Measurements from ENCODE around the gene RSAD1. TPM values are rescaled to one million over a fixed set of nuclear protein-coding genes. Genes with fewer than 3 reads are reported as not detected.

The RSAD1 gene
- total RNA-seq, 2 experiments from 2014 or later = 44.6 to 44.7 TPM

GRCh38 chr17:50447870-50448595 lies 30.6 kb upstream of the RSAD1 start:
- ChIA-PET CTCF (no interaction called here), POLR2A (no interaction called here)
- H3K27me3 ChIP-seq (ENCODE audit: control insufficient read depth in 1 of 2, insufficient read depth in 2 of 2, low read length in 2 of 2) = no peaks in the 10 kb centered on the region
- Mint-ChIP-seq H3K36me3 (ENCODE audit: low read depth) (no peaks in the 10 kb centered on the region), H3K27me3 (no peaks in the 10 kb centered on the region), H3K4me3 (no peak overlapping the region), H3K27ac (no peak overlapping the region), H3K9me3 (no peaks in the 10 kb centered on the region), H3K4me1 (ENCODE audit: low read depth) (no peaks in the 10 kb centered on the region)
- intact Hi-C loops (cut with DNase I, micrococcal nuclease) = no loop called here
- TF ChIP-seq CTCF (IDR thresholded peaks at IDR 0.05) = no peak
- H3K27ac ChIP-seq (ENCODE audit: low read depth in 1 of 2, low read length in 2 of 2) = no peak overlapping the region
- no peak for ATAC-seq (ENCODE audit: poor library complexity)
- H3K36me3 ChIP-seq (ENCODE audit: insufficient read depth, low read length) = no peaks in the 10 kb centered on the region
- H3K4me3 ChIP-seq (ENCODE audit: low read length) = no peak overlapping the region
- no peaks in the 10 kb centered on the region for H3K4me1 ChIP-seq (ENCODE audit: insufficient read depth, low read length)
- no peak for DNase-seq
- no peaks in the 10 kb centered on the region for H3K9me3 ChIP-seq (ENCODE audit: control insufficient read depth in 1 of 2, insufficient read depth in 1 of 2, low read length in 2 of 2)

- Histone ChIP-seq H3K9me3 (ENCODE audit: control insufficient read depth in 1 of 2, insufficient read depth in 1 of 2, low read length in 2 of 2) (no peaks in the 10 kb centered on the region), H3K4me1 (ENCODE audit: insufficient read depth, low read length) (no peaks in the 10 kb centered on the region), H3K4me3 (ENCODE audit: low read length) (no peak overlapping the region), H3K27me3 (ENCODE audit: control insufficient read depth in 1 of 2, insufficient read depth in 2 of 2, low read length in 2 of 2) (no peaks in the 10 kb centered on the region), H3K27ac (ENCODE audit: low read depth in 1 of 2, low read length in 2 of 2) (no peak overlapping the region), H3K36me3 (ENCODE audit: insufficient read depth, low read length) (no peaks in the 10 kb centered on the region)
- Mint-ChIP-seq H3K27me3 (no peaks in the 10 kb centered on the region), H3K4me3 (no peak overlapping the region), H3K36me3 (ENCODE audit: low read depth) (no peaks in the 10 kb centered on the region), H3K4me1 (ENCODE audit: low read depth) (no peaks in the 10 kb centered on the region), H3K27ac (no peak overlapping the region), H3K9me3 (no peaks in the 10 kb centered on the region)
- intact Hi-C loops (cut with DNase I, micrococcal nuclease) = no loop called here
- TF ChIP-seq CTCF (IDR thresholded peaks at IDR 0.05) = no peak
- ChIA-PET CTCF (no interaction called here), POLR2A (no interaction called here)
- ATAC-seq (ENCODE audit: poor library complexity) (no peak), DNase-seq (no peak)
These were observed 30.0 kb upstream of the RSAD1 start for GRCh38 chr17:50448643-50449042.

GRCh38 chr17:50451943-50452629 lies 26.6 kb upstream of the RSAD1 start:
- H3K27me3 ChIP-seq (ENCODE audit: control insufficient read depth in 1 of 2, insufficient read depth in 2 of 2, low read length in 2 of 2) = no peaks in the 10 kb centered on the region
- no peak for ATAC-seq (ENCODE audit: poor library complexity)
- no peaks in the 10 kb centered on the region for H3K36me3 Mint-ChIP-seq (ENCODE audit: low read depth)
- intact Hi-C loops (cut with DNase I, micrococcal nuclease) = no loop called here
- no peaks in the 10 kb centered on the region for H3K36me3 ChIP-seq (ENCODE audit: insufficient read depth, low read length)
- H3K4me1 ChIP-seq (ENCODE audit: insufficient read depth, low read length) = no peaks in the 10 kb centered on the region
- H3K9me3 ChIP-seq (ENCODE audit: control insufficient read depth in 1 of 2, insufficient read depth in 1 of 2, low read length in 2 of 2) = no peaks in the 10 kb centered on the region
- H3K4me3 Mint-ChIP-seq = no peak overlapping the region
- H3K9me3 Mint-ChIP-seq = no peaks in the 10 kb centered on the region
- H3K4me3 ChIP-seq (ENCODE audit: low read length) = no peak overlapping the region
- H3K27ac Mint-ChIP-seq = no peak overlapping the region
- no peaks in the 10 kb centered on the region for H3K4me1 Mint-ChIP-seq (ENCODE audit: low read depth)
- no peak for TF ChIP-seq CTCF (IDR thresholded peaks at IDR 0.05)
- H3K27me3 Mint-ChIP-seq = no peaks in the 10 kb centered on the region
- POLR2A ChIA-PET = no interaction called here
- CTCF ChIA-PET = no interaction called here
- DNase-seq = no peak
- H3K27ac ChIP-seq (ENCODE audit: low read depth in 1 of 2, low read length in 2 of 2) = no peak overlapping the region
